Ureter (tissue), 1 donor: ENCODE measurements around the gene PABPN1L. TPM values are rescaled to one million over a fixed set of nuclear protein-coding genes. Genes with fewer than 3 reads are reported as not detected.

Experiments
- DNase-seq: peaks from one replicate; pipeline ENCODE4 v3.0.0-alpha.2; 2020; ENCODE audit warnings: low spot score
- total RNA-seq: library from RNA; stranded (reverse); gene quantifications from one replicate; pipeline ENCODE4 v1.2.4, GENCODE V29; 2023
- donor health status: DM: yes; HTN: yes; CAD: no.

Gene PABPN1L, protein sequence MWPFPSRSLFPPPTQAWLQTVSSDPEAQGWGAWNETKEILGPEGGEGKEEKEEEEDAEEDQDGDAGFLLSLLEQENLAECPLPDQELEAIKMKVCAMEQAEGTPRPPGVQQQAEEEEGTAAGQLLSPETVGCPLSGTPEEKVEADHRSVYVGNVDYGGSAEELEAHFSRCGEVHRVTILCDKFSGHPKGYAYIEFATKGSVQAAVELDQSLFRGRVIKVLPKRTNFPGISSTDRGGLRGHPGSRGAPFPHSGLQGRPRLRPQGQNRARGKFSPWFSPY
- total RNA-seq, result not detected

DNA sequence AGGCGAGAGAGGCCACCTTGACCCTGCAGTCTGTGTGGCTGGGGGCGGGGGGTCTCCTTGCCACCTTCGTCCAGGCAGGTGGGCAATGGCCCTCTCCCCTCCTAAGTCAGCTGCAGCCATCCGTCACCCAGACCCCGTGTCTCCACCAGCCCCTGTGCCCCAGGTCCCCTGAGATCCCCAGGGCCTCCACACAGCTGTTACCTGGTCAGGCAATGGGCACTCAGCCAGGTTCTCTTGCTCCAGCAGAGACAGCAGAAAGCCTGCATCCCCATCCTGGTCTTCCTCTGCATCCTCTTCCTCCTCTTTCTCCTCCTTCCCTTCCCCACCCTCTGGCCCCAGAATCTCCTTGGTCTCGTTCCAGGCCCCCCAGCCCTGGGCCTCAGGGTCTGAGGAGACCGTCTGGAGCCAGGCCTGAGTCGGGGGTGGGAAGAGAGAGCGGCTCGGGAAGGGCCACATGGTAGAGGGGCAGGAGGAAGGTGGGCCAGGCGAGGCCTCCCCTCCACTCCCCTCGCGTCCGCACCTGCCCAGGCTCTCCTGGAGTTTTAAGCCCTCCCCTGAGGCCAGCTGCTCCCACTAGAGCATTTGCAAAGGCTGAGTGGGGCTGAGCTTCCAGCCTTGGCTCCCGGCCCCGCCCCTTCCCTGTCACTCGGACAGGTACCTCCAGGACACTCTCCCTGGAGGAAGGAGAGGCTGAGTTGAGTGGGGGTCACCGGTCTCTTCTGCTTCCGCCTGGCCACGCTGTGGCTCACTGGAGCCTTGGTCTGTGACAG lies at the start of gene PABPN1L:
Gene PABPN1L (minus strand): TSS at position 510 of the 770 bp plus-strand sequence. CDS start 54 bp downstream, at position 456.
- DNase-seq, result no peak

DNA sequence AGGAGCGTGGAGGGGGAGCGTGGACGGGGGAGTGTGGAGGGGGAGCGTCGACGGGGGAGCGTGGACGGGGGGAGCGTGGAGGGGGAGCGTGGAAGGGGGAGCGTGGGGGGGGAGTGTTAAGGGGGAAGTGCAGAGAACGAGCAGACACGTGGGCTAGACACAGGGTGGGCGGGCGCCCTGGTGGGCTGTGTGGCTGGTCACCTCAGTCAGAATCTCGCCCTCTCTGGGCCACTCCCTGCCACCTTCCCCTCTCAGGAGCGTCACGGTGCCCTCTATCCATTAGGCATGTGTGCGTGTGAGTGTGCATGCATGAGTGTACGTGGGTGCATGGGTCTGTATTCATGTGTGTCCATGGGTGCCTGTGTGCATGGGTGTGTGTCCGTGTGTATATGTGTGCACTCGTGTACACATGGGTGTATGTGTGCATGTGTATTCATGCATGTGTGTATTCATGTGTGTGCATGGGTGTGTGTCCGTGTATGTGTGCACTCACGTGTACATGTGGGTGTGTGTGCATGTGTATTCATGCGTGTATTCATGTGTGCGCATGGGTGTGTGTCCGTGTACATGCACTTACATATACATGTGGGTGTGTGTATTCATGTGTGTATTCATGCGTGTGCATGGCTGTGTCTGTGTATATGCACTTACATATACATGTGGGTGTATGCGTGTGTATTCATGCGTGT lies 49.3 kb upstream of the PABPN1L start:
- no peak for DNase-seq

DNA sequence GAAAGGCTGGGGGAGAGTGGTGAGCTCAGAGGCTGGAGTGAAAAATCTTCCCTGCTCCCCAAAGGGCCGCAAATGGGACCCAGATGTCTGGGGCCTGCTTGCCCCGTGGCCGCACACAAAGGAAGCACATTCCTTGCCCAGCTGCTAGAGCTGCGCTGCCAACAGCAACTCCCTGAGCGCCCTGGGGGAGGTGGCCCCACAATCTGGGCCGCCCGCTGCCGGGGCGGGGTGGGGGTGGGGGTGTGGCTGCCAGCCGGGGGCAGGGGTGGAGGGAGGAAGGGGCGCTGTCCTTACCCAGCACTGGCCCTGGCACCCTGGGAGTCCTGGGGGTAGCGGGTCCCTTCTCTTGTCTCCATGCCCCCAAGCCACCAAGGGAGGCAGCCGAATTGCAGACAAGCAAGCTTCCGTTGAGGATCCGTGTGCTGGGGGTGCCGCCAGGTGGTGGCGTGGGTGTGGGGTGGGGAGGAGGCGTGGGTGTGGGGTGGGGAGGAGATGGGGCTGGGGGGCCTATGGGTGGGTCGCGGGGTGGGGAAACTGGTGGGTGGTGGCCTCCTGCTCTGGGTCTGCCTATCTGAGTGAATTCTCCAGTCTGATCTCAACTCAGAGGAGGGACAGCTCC lies 48.4 kb upstream of the PABPN1L start:
- no peak for DNase-seq

DNA sequence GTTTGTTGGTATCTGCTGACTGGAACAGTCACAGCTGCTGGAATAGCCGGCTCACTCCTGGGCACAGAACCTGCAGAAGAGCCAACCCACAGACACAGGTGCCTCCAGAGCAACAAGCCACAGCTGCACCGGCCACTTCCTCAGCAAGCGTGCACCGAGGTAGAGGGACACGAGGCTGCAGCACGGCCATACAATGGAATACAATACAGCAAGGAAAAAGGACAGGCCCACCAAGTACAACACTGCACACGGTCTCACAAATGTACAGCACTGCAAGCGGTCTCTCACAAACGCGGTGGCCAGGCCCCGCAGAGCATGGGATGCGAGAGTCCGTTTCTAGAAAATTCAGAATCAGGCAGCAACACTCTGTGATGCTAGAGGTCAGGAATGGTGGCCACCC lies 47.4 kb upstream of the PABPN1L start:
- DNase-seq, result no peak

DNA sequence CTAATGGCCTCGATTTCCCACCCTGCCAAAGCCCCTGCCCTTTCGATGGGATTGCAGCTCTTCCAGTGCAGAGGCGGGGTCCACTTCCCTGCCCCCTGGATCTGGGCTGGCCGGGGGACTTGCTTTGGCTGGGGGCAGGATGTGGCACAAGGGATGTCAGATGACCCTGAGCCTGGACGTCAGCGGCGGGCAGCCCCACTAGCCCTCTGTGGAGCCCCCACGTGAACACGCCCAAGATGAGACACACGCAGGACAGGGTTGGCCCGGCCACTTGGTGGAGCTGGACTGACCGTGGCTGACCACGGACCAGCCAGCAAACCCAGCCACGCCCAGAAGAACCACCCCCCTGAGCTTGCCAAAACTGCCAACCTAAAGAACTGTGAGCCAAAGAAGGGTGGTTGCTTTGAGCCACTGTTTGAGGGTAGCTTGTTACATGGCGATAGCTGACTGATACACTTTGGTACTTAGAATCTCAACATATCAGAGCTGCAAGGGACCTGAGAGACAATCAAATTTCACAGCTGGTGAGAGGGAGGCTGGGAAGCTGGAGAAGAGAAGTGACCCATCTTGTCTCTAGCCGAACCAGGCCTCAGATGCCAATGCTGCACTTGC lies 46.6 kb upstream of the PABPN1L start:
- DNase-seq, result no peak

DNA sequence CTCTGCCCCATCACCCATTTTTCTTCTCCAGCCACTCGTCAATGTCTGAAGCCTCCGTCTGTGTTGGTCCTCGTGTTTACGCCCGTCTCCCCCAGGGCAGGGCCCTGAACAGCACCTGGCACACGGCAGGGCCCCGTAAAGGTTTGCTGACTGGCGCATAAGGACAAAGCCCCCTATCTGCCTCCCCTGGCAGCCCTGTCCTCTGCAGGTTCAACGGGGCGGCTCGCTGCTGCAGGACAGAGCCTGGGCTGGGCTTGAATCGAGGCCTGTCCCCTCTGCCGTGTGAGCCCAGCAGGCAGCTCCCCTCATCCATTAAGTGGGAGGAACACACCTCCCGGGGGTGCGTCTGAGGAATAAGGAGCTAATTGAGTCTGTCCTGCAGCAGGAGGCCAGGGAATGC lies 46.1 kb upstream of the PABPN1L start:
- no peak for DNase-seq

DNA sequence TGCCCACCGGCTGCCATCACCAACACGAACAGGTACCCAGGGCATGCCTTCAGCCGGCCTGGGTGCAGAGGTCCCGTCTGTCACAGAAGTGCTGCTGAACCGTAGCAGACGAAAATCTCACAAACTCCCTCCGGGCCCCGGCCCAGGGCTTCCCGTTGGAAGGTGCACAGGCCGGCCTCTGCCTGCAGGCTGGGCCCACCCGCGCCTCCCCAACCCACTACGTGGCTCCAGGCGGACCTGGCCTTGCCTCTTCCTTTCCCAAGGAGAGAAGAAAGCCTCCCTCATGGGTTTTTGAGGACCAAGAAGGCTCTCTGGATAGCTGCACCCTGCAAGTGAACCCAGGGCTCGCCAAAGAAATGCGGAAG lies 45.5 kb upstream of the PABPN1L start:
- DNase-seq, result no peak

DNA sequence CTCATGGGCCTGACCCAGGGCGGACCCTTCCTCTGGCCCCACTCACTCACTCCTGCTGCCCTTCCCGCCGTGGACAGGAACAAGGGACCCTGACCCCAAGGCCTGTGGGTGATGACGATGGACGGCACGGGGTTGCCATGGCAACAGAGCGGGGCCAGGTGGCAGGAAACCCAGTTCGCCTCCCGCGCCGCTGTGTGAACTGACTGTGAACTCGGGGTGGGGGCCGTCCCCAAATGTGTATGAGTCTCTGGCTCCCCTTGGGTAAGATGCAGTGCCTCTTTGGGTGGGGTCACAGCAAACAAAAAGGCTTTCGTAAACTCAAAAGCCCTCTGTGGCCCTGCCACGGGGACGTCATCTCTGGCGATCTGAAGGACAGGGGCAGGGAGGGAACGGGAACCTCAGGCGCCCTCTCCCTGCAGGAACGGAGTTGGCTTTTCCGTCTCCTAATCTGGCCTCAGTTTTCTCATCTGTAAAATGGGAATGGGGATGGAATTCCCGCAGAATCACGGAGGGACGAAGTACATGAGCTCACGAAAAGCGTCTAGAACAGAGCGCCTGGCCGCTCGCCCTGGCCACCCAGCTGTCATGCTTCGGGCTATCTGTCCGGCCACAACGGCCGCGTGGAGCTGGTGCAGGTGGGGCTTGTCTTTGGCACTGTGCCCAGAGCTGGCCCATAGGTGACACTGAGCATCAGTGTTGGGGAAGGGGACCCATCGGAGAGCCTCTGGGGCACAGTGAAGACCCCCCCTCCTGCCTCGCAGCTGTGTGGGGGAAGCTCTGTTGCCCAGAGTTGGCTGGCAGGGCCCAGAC lies 44.9 kb upstream of the PABPN1L start:
- DNase-seq, result no peak

DNA sequence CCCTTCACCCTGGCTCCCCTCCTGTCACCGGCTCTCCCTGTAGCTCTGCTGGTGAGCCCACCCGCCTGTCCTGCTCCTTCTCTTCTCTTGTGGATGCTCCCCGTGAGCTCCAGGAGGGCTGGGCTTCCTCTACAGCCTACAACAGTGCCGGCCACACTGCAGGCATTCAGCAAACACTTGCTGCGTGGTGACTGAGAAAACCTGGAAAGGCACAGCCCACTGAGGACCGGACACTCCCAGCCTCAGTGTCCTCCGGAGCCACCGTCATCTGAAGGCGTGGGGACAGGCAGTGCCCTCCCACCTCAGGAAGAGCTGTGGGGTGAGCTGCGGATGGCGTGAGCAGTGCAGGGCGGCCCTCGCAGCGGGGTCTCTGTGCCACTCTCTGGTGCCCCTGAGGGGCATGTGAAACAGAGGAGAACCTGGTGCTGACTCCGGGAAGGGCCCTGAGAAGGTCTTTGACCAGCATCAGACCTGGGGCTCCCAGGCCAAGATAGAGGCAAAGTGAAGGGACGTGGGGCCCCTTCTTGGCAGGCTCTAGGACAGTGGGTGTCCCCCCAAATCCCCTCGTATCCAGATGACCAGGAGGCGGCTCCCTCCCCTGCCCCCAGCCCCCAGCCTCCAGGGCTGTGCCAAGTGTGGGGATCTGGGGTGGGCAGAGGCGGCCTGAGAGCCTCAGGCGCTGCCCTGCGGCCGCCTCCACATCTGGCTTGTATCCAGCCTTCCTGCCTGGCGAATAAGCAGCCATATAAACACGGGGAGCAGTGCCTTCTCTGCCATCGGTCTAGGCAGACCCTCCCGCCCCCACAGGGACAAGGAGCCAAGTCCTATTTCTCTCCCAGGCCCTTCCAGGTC lies 44.0 kb upstream of the PABPN1L start:
- no peak for DNase-seq

DNA sequence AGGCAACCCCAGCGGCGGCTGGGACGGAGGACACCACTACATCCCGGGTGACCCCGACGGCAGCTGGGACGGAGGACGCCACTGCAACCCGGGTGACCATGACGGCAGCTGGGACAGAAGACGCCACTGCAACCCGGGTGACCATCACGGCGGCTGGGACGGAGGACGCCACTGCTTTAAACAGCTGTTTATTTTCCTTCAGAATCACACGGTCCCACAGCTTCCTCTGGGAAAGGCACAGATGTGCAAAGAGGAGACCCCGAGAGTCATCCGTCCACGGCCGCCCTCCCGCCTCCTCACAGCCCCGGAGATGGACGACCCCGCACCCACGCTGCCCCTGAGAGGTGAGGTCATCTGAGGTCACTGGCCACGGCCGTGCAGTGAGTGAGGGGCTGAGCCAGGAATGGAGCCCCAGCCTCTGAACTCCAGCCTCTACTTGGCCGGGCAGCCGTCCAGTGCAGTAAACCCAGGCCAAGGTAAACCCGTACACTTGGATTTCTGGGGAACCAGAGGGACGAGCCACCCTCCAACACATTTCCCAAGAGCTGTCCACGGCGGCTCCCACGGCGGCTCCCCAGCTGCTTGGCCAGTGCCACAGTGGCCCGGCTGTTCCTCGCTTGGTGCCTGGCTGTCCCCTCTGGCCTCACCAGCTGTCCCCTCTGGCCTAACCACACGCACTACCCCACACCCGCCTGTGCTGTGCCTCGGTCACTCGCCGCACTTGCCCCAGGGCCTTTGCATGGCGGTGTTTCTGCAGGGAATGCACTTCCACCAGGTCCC lies 43.2 kb upstream of the PABPN1L start:
- no peak for DNase-seq

DNA sequence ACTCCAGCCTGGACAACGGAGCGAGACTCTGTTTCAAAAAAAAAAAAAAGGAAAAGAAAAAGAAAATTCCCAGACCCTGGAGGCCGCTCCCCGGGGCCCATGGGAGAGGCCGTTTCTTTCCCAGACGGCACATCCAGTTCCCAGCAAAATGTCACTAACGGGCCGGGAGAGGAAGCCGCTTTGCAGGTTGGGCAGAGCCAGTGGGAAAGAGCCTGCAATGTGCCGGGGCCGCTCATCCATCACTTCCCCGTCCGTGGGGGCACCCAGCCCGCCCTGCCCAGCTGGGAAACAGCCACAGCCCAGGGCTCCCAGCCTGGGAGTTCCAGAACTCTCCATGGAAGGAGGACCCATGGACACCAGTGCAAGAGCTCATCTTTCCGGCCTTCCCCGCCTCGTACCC lies 41.8 kb upstream of the PABPN1L start:
- DNase-seq, result no peak

DNA sequence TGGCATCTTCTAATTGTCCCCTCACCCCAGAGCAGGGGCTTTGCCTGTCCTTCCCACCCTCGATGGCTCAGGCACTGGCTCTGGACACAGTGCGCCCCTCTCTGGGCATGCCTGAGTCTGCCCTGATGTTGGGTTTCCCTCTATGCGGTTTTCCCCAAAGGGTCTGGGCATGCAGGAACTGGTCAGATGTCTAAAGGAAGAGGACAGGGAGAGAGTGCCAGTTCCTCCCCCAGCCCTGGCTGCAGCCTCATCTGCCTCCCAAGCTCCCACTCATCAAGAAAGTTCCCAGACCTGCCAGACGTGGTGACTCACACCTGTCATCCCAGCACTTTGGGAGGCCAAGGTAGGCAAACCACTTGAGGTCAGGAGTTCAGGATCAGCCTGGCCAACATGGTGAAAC lies 41.3 kb upstream of the PABPN1L start:
- no peak for DNase-seq

DNA sequence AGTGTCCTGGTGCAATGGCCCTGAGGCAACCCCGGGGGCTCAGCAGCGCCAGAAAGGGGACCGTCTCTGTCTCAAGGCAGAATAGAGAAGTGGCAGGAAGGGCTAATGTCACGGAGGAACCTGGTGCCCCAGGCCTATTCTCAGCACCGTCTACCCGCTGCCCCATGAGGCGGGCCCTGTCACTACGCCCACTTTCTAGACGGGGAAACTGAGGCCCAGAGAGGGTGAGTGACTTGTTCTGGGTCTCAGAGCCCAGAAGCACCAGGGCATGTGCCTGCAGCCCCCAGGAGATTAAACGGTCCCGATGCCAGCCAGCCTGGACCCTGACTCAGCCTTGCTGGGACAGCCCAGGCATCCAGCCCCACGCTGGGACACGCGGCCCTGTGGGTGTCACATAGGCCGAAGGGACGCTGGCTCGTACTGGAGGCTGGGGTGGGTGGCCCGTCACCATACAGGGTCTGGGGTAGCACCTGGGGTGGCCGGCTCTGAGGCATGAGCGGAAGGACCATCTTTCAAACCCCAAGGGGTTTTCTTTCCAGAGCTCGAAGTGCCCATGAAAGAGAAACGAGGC lies 40.2 kb upstream of the PABPN1L start:
- no peak for DNase-seq

DNA sequence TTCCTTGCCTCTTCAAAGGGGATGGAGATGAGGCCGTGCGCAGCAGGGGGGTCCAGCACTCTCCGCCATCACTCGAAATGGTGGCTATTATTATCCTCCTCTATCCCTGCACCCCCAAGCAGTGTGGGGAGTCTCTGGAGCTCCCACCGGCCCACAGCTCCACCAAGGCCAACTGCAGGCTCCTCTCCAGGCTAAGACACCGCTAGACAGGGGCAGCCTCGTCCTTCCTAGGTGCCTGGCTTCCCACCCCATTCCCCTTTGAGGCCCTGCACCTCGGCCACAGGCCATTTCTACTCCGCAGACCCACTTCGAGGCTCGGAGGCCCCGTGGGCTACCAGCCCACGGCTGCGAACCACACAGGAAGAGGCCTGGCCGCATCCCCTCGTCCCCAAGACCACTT lies 39.6 kb upstream of the PABPN1L start:
- DNase-seq, result no peak

DNA sequence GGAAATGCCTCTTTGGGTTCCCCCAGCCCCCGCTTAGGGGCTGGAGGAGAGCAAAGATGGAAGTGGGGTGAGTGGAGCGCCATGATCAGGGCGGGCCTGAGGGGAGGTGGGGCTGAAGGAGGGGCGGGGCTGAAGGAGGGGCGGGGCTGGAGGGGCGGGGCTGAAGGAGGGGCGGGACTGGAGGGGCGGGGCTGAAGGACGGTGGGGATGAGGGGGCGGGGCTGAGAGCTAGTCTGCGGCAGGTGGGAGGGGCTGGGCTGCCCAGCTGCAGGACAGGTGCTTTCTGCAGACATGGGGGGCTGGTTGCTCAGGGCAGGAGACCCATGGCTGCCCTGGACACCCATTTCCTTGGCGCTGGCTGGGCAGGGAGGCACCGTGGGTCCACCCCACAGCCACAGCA lies 39.1 kb upstream of the PABPN1L start:
- DNase-seq, result no peak

DNA sequence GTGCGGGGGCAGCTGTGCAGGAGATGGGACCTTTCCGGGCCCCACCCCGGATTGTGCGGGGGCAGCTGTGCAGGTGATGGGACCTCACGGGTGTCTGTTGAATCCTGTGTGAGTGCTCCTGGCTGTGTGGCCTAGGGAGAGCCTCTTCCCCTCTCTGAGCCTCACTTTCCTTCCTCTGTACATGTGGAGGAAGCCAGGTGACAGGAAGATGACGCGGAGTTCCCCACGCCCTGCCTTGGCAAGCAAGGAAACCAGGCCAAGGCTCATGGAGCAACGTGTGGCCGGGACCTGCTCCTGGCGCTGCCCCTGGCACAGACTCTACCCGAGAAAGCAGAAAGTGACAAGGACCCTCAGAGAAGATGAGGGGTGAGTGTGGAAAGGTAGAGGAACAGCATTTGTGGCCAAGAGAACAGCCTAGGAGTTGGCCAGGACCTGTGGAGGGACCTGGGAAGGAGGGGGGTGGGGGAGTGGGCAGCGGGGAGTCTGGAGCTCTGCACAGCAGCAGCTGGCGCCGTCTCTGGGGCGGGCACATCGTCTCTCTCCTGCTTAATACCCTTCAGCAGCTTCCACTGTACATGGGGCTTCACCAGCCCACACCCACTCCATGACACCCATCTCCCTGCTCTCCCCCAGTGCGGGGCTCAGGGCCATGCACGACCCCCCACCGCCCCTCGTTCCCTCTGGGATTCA lies 38.4 kb upstream of the PABPN1L start:
- no peak for DNase-seq

DNA sequence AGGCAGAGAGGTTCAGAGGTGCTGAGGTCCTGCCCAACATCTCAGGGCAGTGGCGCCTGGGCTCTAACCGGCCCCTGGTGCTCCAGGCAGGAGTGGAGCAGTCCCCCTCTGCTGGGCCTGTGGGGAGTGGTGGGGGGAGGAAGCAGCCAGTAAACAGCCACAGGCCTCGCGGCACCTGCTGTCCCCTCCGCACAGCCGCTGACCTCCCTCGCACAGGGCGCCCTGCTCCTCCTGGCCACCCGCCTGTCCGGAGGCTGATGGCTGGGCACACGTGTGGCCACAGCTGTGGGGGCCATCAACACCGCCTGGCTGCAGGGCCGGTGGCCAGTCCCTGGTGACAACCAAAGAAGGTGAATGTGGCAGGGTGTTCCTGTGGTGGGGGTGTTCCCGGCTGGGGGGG lies 36.8 kb upstream of the PABPN1L start:
- DNase-seq, result no peak

DNA sequence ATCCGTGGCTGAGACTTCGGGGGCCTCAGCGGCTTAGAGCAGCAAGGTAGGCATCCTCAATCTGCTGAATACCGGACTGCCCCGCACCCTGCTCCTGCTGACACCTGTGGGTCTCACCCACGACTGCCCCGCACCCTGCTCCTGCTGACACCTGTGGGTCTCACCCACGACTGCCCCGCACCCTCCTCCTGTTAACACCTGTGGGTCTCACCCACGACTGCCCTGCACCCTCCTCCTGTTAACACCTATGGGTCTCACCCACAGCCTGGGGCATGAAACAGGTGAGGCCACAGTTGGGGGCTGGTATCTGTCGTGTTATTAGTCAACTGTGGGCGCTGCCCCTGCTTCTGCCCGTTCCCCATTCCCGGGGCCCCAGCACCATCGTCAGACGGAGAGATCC lies 36.3 kb upstream of the PABPN1L start:
- no peak for DNase-seq
